Left ventricle myocardium inferior (tissue), 1 donor: Measurements from ENCODE around the gene PYGO2. TPM values are rescaled to one million over a fixed set of nuclear protein-coding genes. Genes with fewer than 3 reads are reported as not detected.

Source experiments
- DNase-seq: peaks from one replicate; pipeline ENCODE4 v3.0.0-alpha.2; 2020
- H3K27ac ChIP-seq: fragments of 200-600 bp; replicated peaks from 2 replicates; pipeline ENCODE4 v1.8.0; 2021
- H3K27me3 ChIP-seq: fragments of 200-600 bp; 2 replicates; pipeline ENCODE4 v1.8.0; 2021; ENCODE audit warnings: low read depth
- H3K36me3 ChIP-seq: fragments of 200-600 bp; 2 replicates; pipeline ENCODE4 v1.8.0; 2021
- H3K4me1 ChIP-seq: fragments of 200-600 bp; 2 replicates; pipeline ENCODE4 v1.8.0; 2021
- H3K4me3 ChIP-seq: fragments of 200-600 bp; 2 replicates; pipeline ENCODE4 v1.8.0; 2021; ENCODE audit warnings: mild to moderate bottlenecking, moderate library complexity
- H3K9me3 ChIP-seq: fragments of 200-600 bp; replicated peaks from 2 replicates; pipeline ENCODE4 v1.8.0; 2021
- intact Hi-C: fragments of 100-400 bp; cut with micrococcal nuclease; formaldehyde crosslinking; loops from one replicate; pipeline ENCODE4 v1.11.0; 2022
- total RNA-seq: library from RNA; stranded (reverse); fragmentation: NEBNext Ultra II Directional; extraction: Animal tissue kit (Norgen Biotek cat#: 25700); gene quantifications from one replicate; pipeline ENCODE4 v1.2.1, GENCODE V29; 2021
- TF ChIP-seq, protein P1 (sequence below): fragments of 200-600 bp; IDR thresholded peaks from 2 replicates; pipeline ENCODE4 v1.8.0; 2021; ENCODE audit warnings: antibody characterized with exemption, mild to moderate bottlenecking, borderline replicate concordance
- donor health status: DM: no; HTN: yes; CAD: no; lungs with severe emphysema.

The PYGO2 gene
- total RNA-seq, 1 donor from 2014 or later: 12.9 TPM

DNA sequence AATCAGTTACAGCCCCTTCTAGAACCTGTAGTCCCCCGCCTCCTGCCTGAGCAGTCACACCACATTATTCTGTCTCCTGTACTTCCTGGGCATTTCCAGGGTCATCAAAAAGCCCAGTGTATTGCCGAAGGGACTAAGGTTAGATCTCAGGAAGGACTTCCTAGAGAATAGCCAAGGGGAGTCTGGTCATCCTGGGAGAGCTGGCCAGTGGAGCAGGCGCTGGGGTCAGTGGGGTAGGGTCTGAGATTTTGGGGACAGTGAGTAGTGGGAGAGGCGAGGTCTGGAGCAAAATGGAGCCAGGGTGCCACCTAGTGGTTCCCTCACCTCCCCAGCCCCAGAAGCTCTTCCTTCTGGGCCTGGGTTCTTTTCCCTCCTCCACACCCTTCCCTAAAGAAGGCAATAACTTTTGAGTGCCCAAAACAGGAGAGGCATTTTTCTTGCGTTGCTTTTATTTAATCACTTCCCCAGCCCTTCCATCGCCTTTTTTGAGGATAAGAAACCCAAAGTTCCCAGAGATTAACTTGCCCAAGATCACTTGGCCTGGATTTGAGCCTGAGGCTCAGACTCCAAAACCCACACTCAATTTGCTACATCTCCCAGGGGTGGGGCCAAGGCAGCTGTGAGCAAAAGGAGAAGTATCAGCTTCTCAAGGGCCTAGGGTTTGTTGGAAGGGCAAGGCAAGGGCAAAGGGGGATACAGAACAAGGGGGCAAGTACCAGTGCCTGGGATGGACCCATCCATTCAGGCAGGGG lies 17.8 kb downstream of the PYGO2 start:
- no peak overlapping the region for H3K4me3 ChIP-seq
- intact Hi-C loops: no loop called here
- DNase-seq: no peak
- no peaks in the 10 kb centered on the region for H3K27me3 ChIP-seq
- TF ChIP-seq, protein P1, sequence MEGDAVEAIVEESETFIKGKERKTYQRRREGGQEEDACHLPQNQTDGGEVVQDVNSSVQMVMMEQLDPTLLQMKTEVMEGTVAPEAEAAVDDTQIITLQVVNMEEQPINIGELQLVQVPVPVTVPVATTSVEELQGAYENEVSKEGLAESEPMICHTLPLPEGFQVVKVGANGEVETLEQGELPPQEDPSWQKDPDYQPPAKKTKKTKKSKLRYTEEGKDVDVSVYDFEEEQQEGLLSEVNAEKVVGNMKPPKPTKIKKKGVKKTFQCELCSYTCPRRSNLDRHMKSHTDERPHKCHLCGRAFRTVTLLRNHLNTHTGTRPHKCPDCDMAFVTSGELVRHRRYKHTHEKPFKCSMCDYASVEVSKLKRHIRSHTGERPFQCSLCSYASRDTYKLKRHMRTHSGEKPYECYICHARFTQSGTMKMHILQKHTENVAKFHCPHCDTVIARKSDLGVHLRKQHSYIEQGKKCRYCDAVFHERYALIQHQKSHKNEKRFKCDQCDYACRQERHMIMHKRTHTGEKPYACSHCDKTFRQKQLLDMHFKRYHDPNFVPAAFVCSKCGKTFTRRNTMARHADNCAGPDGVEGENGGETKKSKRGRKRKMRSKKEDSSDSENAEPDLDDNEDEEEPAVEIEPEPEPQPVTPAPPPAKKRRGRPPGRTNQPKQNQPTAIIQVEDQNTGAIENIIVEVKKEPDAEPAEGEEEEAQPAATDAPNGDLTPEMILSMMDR: peak; percentile 80
- H3K27ac ChIP-seq: peak overlapping the region; percentile 59
- peaks cover 34% of the 10 kb centered on the region for H3K36me3 ChIP-seq
- H3K9me3 ChIP-seq: no peaks in the 10 kb centered on the region
- peaks cover 64% of the 10 kb centered on the region for H3K4me1 ChIP-seq

DNA sequence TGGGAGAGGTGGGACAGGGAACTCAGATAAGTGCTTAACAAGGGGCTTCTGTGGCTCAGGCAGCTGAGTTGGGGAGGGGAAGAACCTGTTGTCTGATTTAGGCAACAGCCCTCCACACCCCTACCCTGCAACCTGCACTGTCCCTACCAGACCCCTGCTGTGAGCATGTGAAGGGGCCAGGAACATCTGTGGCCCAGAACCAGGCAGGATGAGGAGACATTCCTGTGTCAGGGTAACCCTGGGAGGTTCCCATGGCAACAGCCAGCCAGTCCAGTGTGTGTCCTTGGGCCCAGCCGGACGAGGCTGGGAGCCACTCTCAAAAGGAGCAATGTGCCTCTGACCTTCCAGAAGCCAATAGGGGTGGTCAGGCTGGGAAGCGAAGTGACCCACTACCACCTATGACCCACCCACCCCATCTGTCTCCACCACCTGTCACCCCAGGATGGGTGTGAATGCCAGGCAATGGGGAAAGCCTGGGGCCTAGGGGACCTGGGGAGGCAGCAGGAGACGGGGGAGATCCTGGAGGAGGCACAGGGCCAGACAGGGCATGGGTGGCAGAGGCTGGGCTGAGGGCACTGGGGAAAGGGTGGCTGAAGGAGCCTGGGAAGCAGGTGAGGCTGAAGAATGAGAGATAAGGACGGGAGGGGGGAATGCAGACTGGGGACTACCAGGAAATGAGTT lies 20.1 kb downstream of the PYGO2 start:
- intact Hi-C loops: no loop called here
- no peak overlapping the region for H3K4me3 ChIP-seq
- H3K9me3 ChIP-seq: no peaks in the 10 kb centered on the region
- DNase-seq: no peak
- H3K27ac ChIP-seq: peak overlapping the region; percentile 34
- TF ChIP-seq, protein P1: no peak
- no peaks in the 10 kb centered on the region for H3K27me3 ChIP-seq
- peaks cover 21% of the 10 kb centered on the region for H3K36me3 ChIP-seq
- peaks cover 82% of the 10 kb centered on the region for H3K4me1 ChIP-seq

- H3K27ac ChIP-seq: no peak overlapping the region
- H3K9me3 ChIP-seq: no peaks in the 10 kb centered on the region
- H3K36me3 ChIP-seq: peaks cover 13% of the 10 kb centered on the region
- intact Hi-C loops: no loop called here
- H3K27me3 ChIP-seq: no peaks in the 10 kb centered on the region
- peaks cover 87% of the 10 kb centered on the region for H3K4me1 ChIP-seq
- no peak overlapping the region for H3K4me3 ChIP-seq
- TF ChIP-seq, protein P1: no peak
- no peak for DNase-seq
Observed at GRCh38 chr1:154940651-154941194, 20.9 kb downstream of the PYGO2 start.

DNA sequence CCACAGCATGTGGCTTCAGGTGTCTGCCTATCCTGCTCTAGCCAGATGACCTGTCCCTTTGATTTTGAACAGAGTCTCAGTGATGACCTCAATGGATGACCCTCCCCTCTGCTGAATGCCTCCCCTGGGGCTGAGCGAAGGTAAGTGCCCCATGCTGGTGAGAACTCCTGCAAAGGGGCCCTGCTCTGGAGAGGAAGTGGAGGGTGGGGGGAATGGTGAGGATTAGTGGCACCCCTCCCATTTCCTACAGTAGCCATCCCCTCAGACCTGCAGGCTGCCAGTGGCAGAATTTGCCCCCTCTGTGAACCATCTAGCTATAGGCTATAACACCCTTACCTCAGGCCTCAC lies 21.4 kb downstream of the PYGO2 start:
- no peaks in the 10 kb centered on the region for H3K9me3 ChIP-seq
- intact Hi-C loops: no loop called here
- no peak for DNase-seq
- H3K4me1 ChIP-seq: peaks cover 90% of the 10 kb centered on the region
- TF ChIP-seq, protein P1: no peak
- H3K4me3 ChIP-seq: no peak overlapping the region
- peaks cover 9% of the 10 kb centered on the region for H3K36me3 ChIP-seq
- H3K27me3 ChIP-seq: no peaks in the 10 kb centered on the region
- H3K27ac ChIP-seq: no peak overlapping the region

GRCh38 chr1:154938604-154939399 lies 22.8 kb downstream of the PYGO2 start:
- no peaks in the 10 kb centered on the region for H3K36me3 ChIP-seq
- TF ChIP-seq, protein P1: no peak
- H3K4me1 ChIP-seq: peaks cover 77% of the 10 kb centered on the region
- no peak overlapping the region for H3K4me3 ChIP-seq
- no peaks in the 10 kb centered on the region for H3K9me3 ChIP-seq
- H3K27me3 ChIP-seq: no peaks in the 10 kb centered on the region
- H3K27ac ChIP-seq: peak overlapping the region; percentile 97
- no peak for DNase-seq
- intact Hi-C loops: no loop called here
